SJCRH30 (cell line): Measurements from ENCODE around the gene FAM236A. TPM values are rescaled to one million over a fixed set of nuclear protein-coding genes. Genes with fewer than 3 reads are reported as not detected.

Source experiments
- total RNA-seq: library from RNA; depleted of rRNA; stranded (reverse); fragments of >200 nt; shearing (Covaris generic); gene quantifications from 2 replicates; pipeline ENCODE4 v1.2.3, GENCODE V29; 2014; rRNA removed

FAM236A gene
- total RNA-seq, 1 experiment from 2014 or later = not detected

Other genes with a start within 250 kb of the FAM236A start
- gene PHKA1, start 223.9 kb upstream of the FAM236A start, total RNA-seq = not detected in 2 replicates
- not detected in 2 replicates for gene DMRTC1B, start 161.3 kb upstream of the FAM236A start, total RNA-seq
- not detected in 2 replicates for gene FAM236B, start 155.5 kb upstream of the FAM236A start, total RNA-seq
- not detected in 2 replicates for gene FAM236D, start 130.0 kb upstream of the FAM236A start, total RNA-seq
- not detected in 2 replicates for gene FAM236C, start 25.6 kb upstream of the FAM236A start, total RNA-seq
- gene DMRTC1, start 5.6 kb downstream of the FAM236A start, total RNA-seq = not detected in 2 replicates
- not detected in 2 replicates for gene PABPC1L2B, start 64.7 kb downstream of the FAM236A start, total RNA-seq
- gene PABPC1L2A, start 141.3 kb downstream of the FAM236A start, total RNA-seq = not detected in 2 replicates